ENCODE data around the gene NEU4. TPM values are rescaled to one million over a fixed set of nuclear protein-coding genes. Genes with fewer than 3 reads are reported as not detected.
A peak's percentile ranks its signal among the peaks of the same experiment; 100 is the strongest.
"Not testable (repeated sequence)": the region's sequence is repeated elsewhere in the genome, so short reads cannot be mapped to it uniquely, and the experiment has no call there.

Gene NEU4
- total RNA-seq, 4 donors from 2014 or later = 0.15 TPM; not detected in 3

DNA sequence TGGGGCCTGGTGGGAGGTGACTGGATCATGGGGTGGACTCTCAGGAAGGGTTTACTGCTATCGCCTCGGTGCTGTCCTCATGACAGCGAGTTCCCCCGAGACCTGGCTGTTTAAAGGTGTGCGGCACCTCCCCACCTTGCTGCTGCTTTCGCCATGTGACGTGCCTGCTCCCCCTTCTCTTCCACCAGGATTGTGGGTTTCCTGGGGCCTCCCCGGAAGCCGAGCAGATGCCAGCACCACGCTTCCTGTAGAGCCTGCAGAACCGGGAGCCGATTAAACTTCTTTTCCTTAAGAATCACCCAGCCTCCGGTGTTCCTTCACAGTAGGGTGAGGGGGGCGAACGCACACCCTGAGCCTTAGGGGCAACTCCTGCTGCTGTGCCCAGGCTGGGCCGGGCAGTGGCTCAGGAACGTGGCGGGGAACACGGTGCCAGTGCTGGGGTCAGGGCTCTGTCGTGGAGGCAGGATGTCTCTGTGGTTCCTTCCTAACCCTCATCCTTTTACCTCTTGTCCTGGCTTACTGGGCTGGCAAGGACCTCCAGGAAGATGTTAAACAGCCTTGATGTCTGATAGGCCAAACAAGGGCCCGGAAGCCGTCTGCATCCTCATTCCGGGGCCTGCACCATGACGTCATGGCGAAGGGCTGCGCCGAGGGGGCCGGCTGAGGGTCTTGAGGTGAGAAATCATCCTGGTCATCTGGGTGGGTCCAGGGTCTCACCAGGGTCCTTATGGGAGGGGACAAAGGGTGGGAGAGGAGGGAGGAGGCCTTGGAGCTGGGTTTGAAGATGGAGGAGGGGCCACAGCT, 12.7 kb downstream of the NEU4 start:
- no peak overlapping the region for H3K4me3 ChIP-seq (ENCODE audit: low read depth, poor library complexity, severe bottlenecking)
- peak in 1 of 2 donors; percentile 80 for DNase-seq (ENCODE audit: low spot score in 2 of 2)
- WGBS, 2 donors = 65 to 68% methylated on average over 28 of the region's 28 CpGs
- TF ChIP-seq, protein P1, sequence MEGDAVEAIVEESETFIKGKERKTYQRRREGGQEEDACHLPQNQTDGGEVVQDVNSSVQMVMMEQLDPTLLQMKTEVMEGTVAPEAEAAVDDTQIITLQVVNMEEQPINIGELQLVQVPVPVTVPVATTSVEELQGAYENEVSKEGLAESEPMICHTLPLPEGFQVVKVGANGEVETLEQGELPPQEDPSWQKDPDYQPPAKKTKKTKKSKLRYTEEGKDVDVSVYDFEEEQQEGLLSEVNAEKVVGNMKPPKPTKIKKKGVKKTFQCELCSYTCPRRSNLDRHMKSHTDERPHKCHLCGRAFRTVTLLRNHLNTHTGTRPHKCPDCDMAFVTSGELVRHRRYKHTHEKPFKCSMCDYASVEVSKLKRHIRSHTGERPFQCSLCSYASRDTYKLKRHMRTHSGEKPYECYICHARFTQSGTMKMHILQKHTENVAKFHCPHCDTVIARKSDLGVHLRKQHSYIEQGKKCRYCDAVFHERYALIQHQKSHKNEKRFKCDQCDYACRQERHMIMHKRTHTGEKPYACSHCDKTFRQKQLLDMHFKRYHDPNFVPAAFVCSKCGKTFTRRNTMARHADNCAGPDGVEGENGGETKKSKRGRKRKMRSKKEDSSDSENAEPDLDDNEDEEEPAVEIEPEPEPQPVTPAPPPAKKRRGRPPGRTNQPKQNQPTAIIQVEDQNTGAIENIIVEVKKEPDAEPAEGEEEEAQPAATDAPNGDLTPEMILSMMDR (IDR thresholded peaks at IDR 0.05) = no peak
- TF ChIP-seq POLR2A (IDR thresholded peaks at IDR 0.05) = no peak
- intact Hi-C loops (cut with DNase I; ENCODE audit: low total_unique reads) = no loop called here

DNA sequence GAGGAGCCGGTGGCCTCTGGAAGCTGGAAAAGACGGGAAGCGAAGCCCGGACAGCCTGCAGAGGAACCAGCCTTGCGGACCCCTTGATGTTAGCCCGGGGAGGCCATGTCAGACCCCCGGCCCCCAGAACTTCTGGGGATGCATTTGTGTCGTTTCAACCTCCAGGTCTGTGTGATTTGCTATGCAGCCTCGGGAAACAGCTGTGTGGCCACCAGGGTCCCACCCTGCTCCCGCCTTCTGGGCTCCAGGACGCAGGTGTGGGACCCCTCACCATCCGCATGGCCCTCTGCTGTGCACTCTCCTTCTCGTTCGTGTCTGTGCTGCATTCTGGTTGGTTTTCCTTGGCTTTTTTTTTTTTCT, 13.3 kb downstream of the NEU4 start:
- 84 to 89% methylated on average over 14 of the region's 14 CpGs for WGBS, 2 donors
- TF ChIP-seq POLR2A (IDR thresholded peaks at IDR 0.05) = no peak
- intact Hi-C loops (cut with DNase I; ENCODE audit: low total_unique reads) = no loop called here
- H3K4me3 ChIP-seq (ENCODE audit: low read depth, poor library complexity, severe bottlenecking) = no peak overlapping the region
- DNase-seq (ENCODE audit: low spot score in 2 of 2) = no peak

DNA sequence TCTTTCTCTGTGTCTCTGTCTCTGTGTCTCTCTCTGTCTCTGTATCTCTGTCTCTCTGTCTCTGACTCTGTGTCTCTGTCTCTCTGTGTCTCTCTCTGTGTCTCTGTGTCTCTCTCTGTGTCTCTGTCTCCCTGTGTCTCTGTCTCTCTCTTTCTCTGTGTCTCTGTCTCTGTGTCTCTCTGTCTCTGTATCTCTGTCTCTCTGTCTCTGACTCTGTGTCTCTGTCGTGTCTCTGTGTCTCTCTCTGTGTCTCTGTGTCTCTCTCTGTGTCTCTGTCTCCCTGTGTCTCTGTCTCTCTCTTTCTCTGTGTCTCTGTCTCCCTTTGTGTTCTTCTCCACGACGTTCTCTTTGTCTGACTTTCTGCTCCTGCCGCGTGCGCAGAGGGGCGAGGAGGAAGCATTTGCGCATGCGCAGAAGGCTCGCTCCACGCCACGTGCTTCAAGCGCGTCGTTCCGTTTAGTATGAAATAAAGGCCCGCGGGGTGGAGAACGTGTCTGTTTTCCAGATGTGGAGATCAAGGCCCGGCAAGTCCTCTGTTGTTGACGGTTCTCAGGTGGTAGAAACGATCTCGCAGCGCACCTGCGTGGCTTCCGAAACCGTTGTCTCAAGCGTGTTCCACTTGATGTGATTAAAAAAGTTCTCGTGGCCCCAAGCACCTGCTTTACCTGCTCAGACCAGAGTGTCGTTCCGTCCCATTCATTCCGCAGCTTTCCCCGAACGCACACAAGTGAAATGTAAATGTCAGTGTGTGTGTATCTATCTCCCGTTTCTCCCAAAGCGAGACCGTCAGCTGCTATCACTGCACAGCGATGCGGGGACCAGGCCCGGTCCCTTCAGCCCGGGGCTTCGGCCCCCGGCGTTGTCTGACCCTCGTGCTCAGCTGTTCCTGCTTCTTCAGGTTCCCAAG, 14.8 kb downstream of the NEU4 start:
- H3K4me3 ChIP-seq (ENCODE audit: low read depth, poor library complexity, severe bottlenecking); intact Hi-C loops (cut with DNase I; ENCODE audit: low total_unique reads): not testable (repeated sequence)
- DNase-seq (ENCODE audit: low spot score in 2 of 2) = peak in 1 of 2 donors; percentile 75
- 81% methylated on average over 45 of the region's 45 CpGs for WGBS, 2 donors

DNA sequence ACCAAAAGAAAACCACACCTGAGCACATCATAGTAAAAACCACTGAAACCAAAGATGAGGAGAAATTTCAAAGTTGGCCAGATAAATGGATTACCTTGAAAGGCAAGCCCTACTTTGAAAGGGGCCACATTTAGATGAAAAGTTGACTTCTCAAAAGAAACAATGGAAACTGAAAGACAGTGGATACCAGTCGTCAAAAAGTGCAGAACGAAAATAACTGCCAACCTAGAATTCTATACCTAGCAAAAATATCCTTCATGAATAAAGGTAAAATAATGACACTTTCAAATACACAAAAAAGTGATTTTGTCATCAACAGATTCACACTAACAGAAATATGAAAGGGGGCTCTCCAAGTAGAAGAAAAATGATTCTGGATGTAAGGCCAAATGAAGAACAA, 18.4 kb downstream of the NEU4 start:
- intact Hi-C loops (cut with DNase I; ENCODE audit: low total_unique reads) = no loop called here
- H3K4me3 ChIP-seq (ENCODE audit: low read depth, poor library complexity, severe bottlenecking) = no peak overlapping the region
- WGBS, 2 donors = 80 to 86% methylated on average over 2 of the region's 2 CpGs
- TF ChIP-seq POLR2A (IDR thresholded peaks at IDR 0.05) = no peak
- TF ChIP-seq, protein P1 (IDR thresholded peaks at IDR 0.05) = no peak
- DNase-seq (ENCODE audit: low spot score in 2 of 2) = no peak

DNA sequence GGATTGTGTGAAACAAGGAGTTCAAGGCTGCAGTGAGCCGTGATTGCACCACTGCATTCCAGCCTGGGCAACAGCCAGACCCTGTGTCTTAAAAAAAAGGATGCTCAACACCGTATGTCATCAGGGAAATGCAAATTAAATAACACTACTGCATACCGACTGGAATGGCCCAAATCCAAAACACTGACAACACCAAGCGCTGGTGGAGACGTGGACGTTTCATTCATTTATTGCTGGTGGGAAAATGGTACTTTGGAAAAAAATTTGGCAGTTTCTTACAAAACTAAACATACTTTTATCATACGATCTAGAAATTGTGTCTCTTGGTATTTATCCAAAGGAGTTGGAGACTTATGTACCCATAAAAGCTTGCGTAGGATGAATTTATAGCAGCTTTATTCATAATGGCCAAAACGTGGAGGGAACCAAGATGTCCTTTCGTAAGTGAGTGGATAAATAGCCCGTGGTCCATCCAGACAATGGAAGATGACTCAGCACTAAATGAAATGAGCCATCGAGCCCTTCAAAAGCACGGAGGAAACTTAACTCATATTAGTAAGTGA, 24.2 kb downstream of the NEU4 start:
- no peak overlapping the region for H3K4me3 ChIP-seq (ENCODE audit: low read depth, poor library complexity, severe bottlenecking)
- TF ChIP-seq, protein P1 (IDR thresholded peaks at IDR 0.05) = no peak
- no peak for TF ChIP-seq POLR2A (IDR thresholded peaks at IDR 0.05)
- WGBS, 2 donors = 27 to 35% methylated on average over 13 of the region's 13 CpGs
- intact Hi-C loops (cut with DNase I; ENCODE audit: low total_unique reads) = no loop called here
- DNase-seq (ENCODE audit: low spot score in 2 of 2) = peak in 1 of 2 donors; percentile 66

DNA sequence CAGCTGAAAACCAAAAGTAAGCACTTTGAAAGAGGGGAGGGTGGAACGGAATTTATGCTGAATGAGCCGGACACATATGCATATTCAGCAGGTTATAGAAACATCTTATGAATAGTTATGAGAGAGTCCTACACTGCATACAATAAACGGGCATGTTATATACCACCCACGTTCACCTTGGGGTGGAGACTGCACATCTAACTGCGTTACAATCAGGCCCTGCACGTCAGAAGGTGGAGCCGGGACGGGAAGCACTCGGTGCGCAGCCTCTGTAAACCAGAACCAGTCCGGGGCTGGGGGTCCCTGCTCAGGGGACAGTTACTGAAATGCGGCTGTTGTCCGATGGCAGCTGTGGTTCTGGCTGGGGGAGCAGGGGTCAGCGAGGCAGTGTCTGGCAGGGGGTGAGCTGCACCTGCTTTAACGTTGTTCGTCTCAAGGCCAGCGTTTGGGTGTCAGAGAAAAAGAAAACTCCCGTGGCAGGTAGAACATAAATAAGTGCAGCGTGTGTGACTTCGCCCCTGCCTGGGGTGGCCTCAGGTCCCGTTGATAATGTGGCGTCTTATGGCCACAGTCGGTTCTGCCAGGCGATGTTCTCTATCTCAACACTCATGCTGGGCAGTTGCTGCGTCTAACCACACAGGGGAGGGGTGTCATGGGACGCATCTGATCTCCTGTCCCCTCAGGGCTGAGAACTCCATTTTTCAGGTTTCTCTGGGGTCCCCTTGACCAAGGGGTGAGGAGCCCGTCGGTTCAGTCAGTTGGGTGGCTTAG, 24.9 kb downstream of the NEU4 start:
- DNase-seq (ENCODE audit: low spot score in 2 of 2) = peak in 1 of 2 donors; percentile 58
- intact Hi-C loops (cut with DNase I; ENCODE audit: low total_unique reads) = not testable (repeated sequence)
- WGBS, 2 donors = 78 to 79% methylated on average over 25 to 28 of the region's 28 CpGs

More for the DNA sequence above, 24.9 kb downstream of the NEU4 start:
- not testable (repeated sequence) for H3K4me3 ChIP-seq (ENCODE audit: low read depth, poor library complexity, severe bottlenecking)
